ENCODE results near the gene OR1I1.

DNA sequence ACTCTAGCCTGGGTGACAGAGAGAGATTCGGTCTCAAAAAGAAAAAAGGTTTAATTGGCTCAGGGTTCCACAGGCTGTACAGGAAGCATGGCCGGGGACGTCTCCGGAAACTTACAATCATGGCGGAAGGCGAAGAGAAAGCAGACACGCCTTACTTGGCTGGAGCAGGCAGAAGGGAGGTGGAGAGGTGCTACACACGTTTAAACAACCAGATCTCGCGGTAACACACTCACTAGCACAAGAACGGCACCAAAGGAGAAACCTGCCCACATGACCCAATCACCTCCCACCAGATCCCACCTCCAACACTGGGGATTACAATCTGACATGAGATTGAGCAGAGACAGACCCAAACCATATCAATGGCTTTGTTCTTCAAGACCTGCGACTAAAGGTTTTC lies 20.0 kb upstream of the OR1I1 start:
- TF ChIP-seq POLR2AphosphoS5 (IDR thresholded peaks at IDR 0.05; ENCODE audit: low read depth, low read length) (no peak), POLR2A (IDR thresholded peaks at IDR 0.05; ENCODE audit: low read depth, low read length) (no peak)
